ENCODE data around the gene BCL7C. TPM values are rescaled to one million over a fixed set of nuclear protein-coding genes. Genes with fewer than 3 reads are reported as not detected.

Gene BCL7C
- total RNA-seq, 2 experiments from 2014 or later = 25.6 to 25.7 TPM

DNA sequence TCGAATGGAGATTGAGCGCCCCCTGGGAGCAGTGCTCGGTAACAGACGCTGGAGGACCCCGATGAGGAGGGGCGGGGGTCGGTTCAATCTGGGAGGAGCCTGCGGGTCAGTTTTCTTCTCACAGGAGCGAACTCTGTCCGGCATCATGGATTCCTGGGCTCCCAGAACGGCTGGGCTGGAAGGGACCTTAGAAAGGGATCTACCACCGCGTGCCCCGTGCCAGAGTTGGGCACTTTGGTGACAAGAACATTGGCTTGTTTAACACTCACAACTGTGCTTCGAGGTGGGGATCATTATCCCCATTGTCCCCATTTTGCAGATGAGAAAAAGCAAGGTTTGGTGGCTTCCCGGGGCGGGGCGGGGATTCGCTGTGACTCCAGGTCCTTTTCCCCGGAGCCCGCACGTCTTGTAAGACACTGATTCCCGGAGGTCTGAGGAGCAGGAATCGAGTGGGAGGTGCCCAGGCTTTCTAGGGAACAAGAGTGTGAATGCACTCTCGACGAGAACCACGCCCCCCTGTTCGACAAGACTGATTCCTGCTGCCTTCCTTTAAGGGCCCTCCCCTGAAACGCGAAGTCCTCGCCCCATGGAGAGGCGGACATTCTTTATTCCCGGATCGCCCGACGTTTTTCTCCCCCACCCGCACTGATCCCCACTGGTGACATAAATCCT, 28.0 kb upstream of the BCL7C start:
- POLR2A ChIA-PET = interaction anchor here (1.4 kb wide), 1 partner anchor 20 kb away, joined by 3 read pairs; no protein-coding TSS in a partner anchor
- H3K4me1 Mint-ChIP-seq (ENCODE audit: low read depth) = peaks cover 7% of the 10 kb centered on the region
- intact Hi-C loops (cut with micrococcal nuclease) = loop anchor here (1.0 to 10.0 kb wide), 15 partner anchors 20 to 947 kb away; partner anchors contain the start of genes ARMC5, CFAP119, FBRS and MYL11
- no peaks in the 10 kb centered on the region for H3K9me3 Mint-ChIP-seq
- peak overlapping the region; percentile 100 for H3K27ac Mint-ChIP-seq
- peak overlapping the region; percentile 99 for H3K4me3 Mint-ChIP-seq
- H3K36me3 Mint-ChIP-seq = peaks cover 3% of the 10 kb centered on the region
- CTCF ChIA-PET = interaction anchor here (0.7 to 2.6 kb wide), 4 partner anchors 20 to 107 kb away, joined by 5 to 26 read pairs (median 14); no protein-coding TSS in a partner anchor
- DNase-seq = peak; percentile 92
- H3K27me3 Mint-ChIP-seq = no peaks in the 10 kb centered on the region

DNA sequence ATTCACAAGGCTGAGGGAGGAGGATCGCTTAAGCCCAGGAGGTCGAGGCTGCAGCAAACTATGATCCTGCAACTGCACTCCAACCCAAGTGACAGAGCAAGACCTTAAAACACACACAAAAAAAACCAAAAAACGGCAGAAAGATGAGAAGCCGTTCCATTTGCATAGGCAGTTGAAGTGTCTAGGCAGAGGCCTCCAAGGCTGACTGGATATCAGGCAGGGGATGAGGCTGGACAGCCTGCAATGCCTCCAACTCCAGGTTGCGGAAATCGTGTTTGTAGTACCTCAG, 27.5 kb upstream of the BCL7C start:
- Mint-ChIP-seq H3K27ac (peak overlapping the region; percentile 100), H3K9me3 (no peaks in the 10 kb centered on the region), H3K27me3 (no peaks in the 10 kb centered on the region), H3K4me1 (ENCODE audit: low read depth) (peaks cover 7% of the 10 kb centered on the region), H3K4me3 (peak overlapping the region; percentile 99), H3K36me3 (peaks cover 3% of the 10 kb centered on the region)
- ChIA-PET CTCF (interaction anchor here (2.6 kb wide), 1 partner anchor 76 kb away, joined by 26 read pairs; no protein-coding TSS in a partner anchor), POLR2A (interaction anchor here (1.4 kb wide), 1 partner anchor 20 kb away, joined by 3 read pairs; no protein-coding TSS in a partner anchor)
- no peak for DNase-seq
- intact Hi-C loops (cut with micrococcal nuclease) = loop anchor here (1.0 to 10.0 kb wide), 2 partner anchors 77 to 547 kb away; partner anchors contain the start of genes MYL11 and TBC1D10B

DNA sequence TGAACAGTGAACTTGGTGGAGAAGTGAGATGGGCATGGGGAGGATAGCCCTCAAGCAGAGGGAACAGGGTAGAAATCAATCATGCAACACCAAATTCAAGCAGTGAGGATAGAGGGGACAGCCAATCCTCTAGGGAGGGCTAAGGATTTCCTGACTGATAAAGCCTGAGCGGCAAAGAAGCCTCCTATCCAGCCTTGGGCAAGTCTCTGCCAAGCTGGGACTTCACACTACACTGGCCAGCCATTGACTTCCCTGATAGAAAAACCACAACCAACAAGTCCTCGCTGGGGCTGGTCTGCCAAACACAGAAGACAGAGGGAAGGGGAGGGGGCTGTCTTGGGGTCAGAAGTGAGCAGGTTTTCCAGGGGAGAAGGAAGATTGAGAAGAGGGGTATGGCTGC, 27.0 kb upstream of the BCL7C start:
- ChIA-PET CTCF (interaction anchor here (2.6 kb wide), 1 partner anchor 75 kb away, joined by 26 read pairs; no protein-coding TSS in a partner anchor), POLR2A (no interaction called here)
- H3K27me3 Mint-ChIP-seq = no peaks in the 10 kb centered on the region
- no peak overlapping the region for H3K27ac Mint-ChIP-seq
- H3K9me3 Mint-ChIP-seq = no peaks in the 10 kb centered on the region
- H3K4me1 Mint-ChIP-seq (ENCODE audit: low read depth) = peaks cover 4% of the 10 kb centered on the region
- intact Hi-C loops (cut with micrococcal nuclease) = loop anchor here (1.0 to 10.0 kb wide), 2 partner anchors 77 to 546 kb away; partner anchors contain the start of genes MYL11 and TBC1D10B
- no peak overlapping the region for H3K4me3 Mint-ChIP-seq
- no peak for DNase-seq
- H3K36me3 Mint-ChIP-seq = peaks cover under 1% of the 10 kb centered on the region

DNA sequence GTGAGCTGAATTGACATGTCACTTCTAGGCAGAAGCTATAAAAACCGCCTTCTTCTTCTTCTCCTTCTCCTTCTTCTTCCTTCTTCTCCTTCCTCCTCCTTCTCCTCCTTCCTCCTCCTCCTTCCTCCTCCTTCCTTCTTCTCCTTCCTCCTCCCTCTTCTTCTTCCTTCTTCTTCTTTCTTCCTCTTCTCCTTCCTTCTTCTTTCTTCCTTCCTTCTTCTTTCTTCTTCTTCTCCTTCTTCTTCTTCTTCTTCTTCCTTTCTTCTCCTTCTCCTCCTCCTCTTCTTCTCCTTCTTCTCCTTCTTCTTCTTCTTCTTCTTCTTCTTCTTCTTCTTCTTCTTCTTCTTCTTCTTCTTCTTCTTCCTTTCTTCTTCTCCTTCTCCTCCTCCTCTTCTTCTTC, 24.7 kb upstream of the BCL7C start:
- Mint-ChIP-seq H3K27ac (no peak overlapping the region), H3K27me3 (no peaks in the 10 kb centered on the region)
- POLR2A ChIA-PET = interaction anchor here (0.6 kb wide), 1 partner anchor 107 kb away, joined by 3 read pairs; no protein-coding TSS in a partner anchor

DNA sequence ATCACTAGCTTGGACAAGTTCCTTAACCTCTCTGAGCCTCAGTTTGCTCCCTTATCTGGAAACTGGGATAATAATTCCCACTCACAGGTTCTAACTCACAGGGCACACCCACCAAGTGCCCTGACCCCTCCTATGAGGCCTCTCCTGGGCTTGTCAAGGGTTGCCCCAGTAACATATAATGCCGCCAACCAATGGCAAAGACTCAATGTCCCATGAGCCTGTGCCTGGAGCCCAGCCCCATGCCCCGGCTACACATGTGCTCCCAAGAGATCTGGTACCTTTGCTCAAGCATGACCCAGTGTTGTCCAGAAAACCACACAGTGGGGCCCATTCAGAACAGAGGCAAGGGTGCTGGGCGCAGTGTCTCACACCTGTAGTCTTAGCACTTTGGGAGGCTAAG, 21.0 kb upstream of the BCL7C start:
- intact Hi-C loops (cut with micrococcal nuclease) = no loop called here
- no peaks in the 10 kb centered on the region for H3K27me3 Mint-ChIP-seq
- H3K4me3 Mint-ChIP-seq = no peak overlapping the region
- ChIA-PET CTCF (interaction anchor here (0.6 to 3.3 kb wide), 3 partner anchors 13 to 70 kb away, joined by 4 to 16 read pairs (median 6); no protein-coding TSS in a partner anchor), POLR2A (no interaction called here)
- no peak for DNase-seq
- H3K36me3 Mint-ChIP-seq = no peaks in the 10 kb centered on the region
- no peaks in the 10 kb centered on the region for H3K9me3 Mint-ChIP-seq
- H3K4me1 Mint-ChIP-seq (ENCODE audit: low read depth) = no peaks in the 10 kb centered on the region
- H3K27ac Mint-ChIP-seq = no peak overlapping the region

More for the DNA sequence above, 24.7 kb upstream of the BCL7C start:
- no peak overlapping the region for H3K4me3 Mint-ChIP-seq
- no peaks in the 10 kb centered on the region for H3K36me3 Mint-ChIP-seq
- H3K4me1 Mint-ChIP-seq (ENCODE audit: low read depth) = no peaks in the 10 kb centered on the region
- H3K9me3 Mint-ChIP-seq = no peaks in the 10 kb centered on the region
- intact Hi-C loops (cut with micrococcal nuclease) = no loop called here
- CTCF ChIA-PET = interaction anchor here (0.6 to 3.0 kb wide), 6 partner anchors 17 to 252 kb away, joined by 3 to 18 read pairs (median 3); no protein-coding TSS in a partner anchor
- DNase-seq = no peak

DNA sequence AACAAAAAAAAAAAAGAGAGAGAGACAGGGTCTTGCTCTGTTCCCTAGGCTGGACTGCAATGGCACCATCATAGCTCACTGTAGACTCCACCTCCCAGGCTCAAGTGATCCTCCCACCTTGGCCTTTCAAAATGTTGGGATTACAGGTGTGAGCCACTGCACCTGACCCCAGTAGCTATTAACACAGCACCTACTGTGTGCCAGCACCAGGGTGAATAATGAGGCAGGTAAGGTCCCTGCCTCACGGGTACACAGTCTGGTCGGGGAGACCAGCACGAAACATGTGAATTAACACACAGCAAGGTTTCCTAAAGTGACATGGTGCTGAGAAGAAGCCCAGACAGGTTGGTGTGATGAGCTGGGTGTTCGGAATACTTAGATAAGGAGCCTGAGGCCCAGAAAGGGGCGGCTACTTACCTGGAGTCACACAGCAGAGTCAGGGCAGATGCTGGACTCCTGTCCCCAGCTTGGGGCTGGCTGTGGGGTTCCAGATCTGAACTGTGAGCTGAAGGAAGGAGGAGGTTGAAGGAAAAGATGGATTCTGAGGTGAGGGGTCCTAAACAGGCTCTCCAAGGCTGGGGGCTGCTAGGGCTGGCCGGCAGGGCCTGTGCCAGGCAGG, 19.0 kb upstream of the BCL7C start:
- POLR2A ChIA-PET = no interaction called here
- no peak overlapping the region for H3K27ac Mint-ChIP-seq
- CTCF ChIA-PET = interaction anchor here (2.1 to 3.3 kb wide), 2 partner anchors 11 to 68 kb away, joined by 7 to 16 read pairs; no protein-coding TSS in a partner anchor
- intact Hi-C loops (cut with micrococcal nuclease) = no loop called here
- H3K27me3 Mint-ChIP-seq = no peaks in the 10 kb centered on the region
- H3K4me1 Mint-ChIP-seq (ENCODE audit: low read depth) = peaks cover 1% of the 10 kb centered on the region
- no peaks in the 10 kb centered on the region for H3K36me3 Mint-ChIP-seq
- H3K4me3 Mint-ChIP-seq = no peak overlapping the region
- H3K9me3 Mint-ChIP-seq = no peaks in the 10 kb centered on the region
- no peak for DNase-seq

DNA sequence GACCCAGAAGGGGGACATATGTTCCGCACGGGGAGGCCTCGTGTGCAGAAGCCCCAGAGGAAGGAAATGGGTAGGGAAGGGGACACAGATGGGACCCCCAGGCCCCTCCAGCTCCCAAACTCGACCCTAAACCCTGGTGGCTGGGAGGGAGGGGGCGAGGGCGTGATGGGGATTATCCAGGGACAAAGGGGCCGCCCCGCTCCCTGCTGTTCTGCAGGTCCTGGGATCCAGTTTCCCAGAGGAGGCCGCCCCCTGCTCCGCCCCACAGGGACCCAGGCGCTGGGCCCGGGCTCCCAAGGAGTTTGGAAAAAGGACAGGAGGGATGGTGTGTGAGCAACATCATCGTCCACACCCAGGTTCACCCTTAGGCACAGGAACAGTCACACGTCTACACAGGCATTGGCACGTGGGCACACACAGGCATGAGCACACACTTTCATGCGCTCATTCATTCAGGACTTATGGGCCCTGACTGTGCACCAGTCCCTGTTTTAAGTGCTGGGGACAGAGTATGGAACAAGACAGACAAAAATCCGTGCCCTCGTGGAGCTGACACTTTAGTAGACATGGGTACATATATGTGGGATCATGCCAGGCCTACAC, 16.7 kb upstream of the BCL7C start:
- intact Hi-C loops (cut with micrococcal nuclease) = no loop called here
- H3K4me1 Mint-ChIP-seq (ENCODE audit: low read depth) = peaks cover 8% of the 10 kb centered on the region
- H3K9me3 Mint-ChIP-seq = no peaks in the 10 kb centered on the region
- no peaks in the 10 kb centered on the region for H3K27me3 Mint-ChIP-seq
- no peak overlapping the region for H3K4me3 Mint-ChIP-seq
- no peak for DNase-seq
- no peak overlapping the region for H3K27ac Mint-ChIP-seq
- CTCF ChIA-PET = interaction anchor here (0.9 to 1.9 kb wide), 2 partner anchors 31 to 65 kb away, joined by 3 to 5 read pairs; no protein-coding TSS in a partner anchor
- POLR2A ChIA-PET = no interaction called here
- H3K36me3 Mint-ChIP-seq = no peaks in the 10 kb centered on the region

DNA sequence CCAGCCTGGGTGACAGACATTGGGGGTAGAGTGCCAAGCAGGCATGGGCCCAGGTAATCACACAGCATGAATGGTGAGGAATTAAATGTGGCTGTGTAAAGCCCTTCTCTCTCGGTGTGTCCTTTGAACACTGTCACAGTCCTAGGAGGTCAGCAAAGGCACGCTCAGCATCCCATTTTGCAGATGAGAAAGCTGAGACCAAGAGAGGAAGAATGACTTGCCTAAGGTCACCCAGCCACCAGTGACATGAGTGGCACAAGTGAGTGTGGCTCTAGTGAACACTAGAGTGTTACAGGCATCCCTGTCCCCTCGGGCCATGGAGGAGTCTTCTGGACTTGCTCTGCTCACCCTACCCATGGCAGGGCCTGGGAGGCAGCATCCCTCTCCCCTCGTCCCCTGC, 13.2 kb upstream of the BCL7C start:
- intact Hi-C loops (cut with micrococcal nuclease) = no loop called here
- no peak for DNase-seq
- ChIA-PET POLR2A (no interaction called here), CTCF (interaction anchor here (1.3 to 2.6 kb wide), 2 partner anchors 47 to 62 kb away, joined by 5 to 12 read pairs; no protein-coding TSS in a partner anchor)
- H3K4me3 Mint-ChIP-seq = no peak overlapping the region
- no peaks in the 10 kb centered on the region for H3K27me3 Mint-ChIP-seq
- H3K36me3 Mint-ChIP-seq = no peaks in the 10 kb centered on the region
- peaks cover 21% of the 10 kb centered on the region for H3K4me1 Mint-ChIP-seq (ENCODE audit: low read depth)
- H3K9me3 Mint-ChIP-seq = no peaks in the 10 kb centered on the region
- no peak overlapping the region for H3K27ac Mint-ChIP-seq

DNA sequence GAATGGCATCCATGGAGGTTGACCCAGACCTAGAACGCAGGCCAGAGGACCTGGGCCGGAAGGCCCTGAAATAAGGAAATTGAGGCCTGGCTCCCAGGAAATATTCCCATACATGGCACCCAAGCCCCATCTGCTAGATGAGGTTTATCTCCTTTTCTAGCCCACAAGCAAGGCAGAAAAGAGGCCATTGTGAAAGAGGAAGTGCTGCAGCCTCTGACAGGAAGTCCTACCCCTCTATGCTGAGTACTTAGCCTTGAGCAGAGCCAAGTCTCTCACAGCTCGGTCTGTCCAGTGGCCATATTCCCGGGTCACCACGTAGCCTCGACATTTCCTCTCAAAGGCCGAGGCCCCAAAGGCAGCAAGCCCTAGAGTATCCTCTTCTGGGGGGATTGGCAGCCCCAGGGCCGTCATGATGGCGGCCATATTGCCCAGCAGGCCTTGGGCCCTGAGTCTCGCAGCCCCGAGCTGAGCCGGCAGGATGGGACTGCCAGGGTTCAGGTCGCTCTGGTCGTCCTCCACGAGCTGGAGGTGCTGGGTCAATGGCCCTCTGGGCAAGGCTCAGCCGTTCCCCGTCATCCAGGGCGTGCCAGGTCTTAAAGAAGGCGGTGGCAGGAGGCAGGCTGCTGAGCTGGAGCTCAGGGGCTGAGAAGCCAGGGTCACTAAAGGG, 10.4 kb upstream of the BCL7C start:
- peaks cover 32% of the 10 kb centered on the region for H3K4me1 Mint-ChIP-seq (ENCODE audit: low read depth)
- H3K9me3 Mint-ChIP-seq = no peaks in the 10 kb centered on the region
- H3K27me3 Mint-ChIP-seq = no peaks in the 10 kb centered on the region
- ChIA-PET POLR2A (no interaction called here), CTCF (interaction anchor here (2.1 kb wide), 1 partner anchor 59 kb away, joined by 11 read pairs; no protein-coding TSS in a partner anchor)
- no peak overlapping the region for H3K4me3 Mint-ChIP-seq
- H3K27ac Mint-ChIP-seq = peak overlapping the region; percentile 95
- intact Hi-C loops (cut with micrococcal nuclease) = no loop called here
- DNase-seq = no peak
- no peaks in the 10 kb centered on the region for H3K36me3 Mint-ChIP-seq

DNA sequence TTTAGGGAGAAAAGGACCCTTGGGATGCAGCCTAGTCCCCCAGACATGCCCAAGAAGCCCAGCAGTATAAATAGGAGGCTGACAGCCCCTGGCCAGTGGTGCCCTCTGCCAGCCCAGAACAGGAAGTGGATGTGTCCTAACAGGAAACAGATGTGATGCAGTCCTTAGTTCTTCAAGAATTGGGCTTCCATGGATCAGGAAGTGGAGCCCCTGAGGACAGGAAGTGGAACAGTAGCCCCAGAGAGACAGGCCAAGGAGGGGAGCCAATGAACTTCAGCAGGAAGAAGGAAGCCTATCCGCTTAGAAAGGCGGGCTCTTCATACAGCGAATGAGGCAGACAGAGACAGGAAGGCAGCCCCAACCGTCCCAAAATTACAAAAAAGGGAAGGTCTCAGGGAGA, 9.7 kb upstream of the BCL7C start:
- Mint-ChIP-seq H3K27me3 (no peaks in the 10 kb centered on the region), H3K36me3 (no peaks in the 10 kb centered on the region), H3K27ac (peak overlapping the region; percentile 95), H3K4me3 (no peak overlapping the region), H3K4me1 (ENCODE audit: low read depth) (peaks cover 32% of the 10 kb centered on the region), H3K9me3 (no peaks in the 10 kb centered on the region)
- DNase-seq = no peak
- intact Hi-C loops (cut with micrococcal nuclease) = loop anchor here (2.0 kb wide), 2 partner anchors 29 to 59 kb away; no protein-coding TSS in a partner anchor
- CTCF ChIA-PET = interaction anchor here (1.6 to 4.8 kb wide), 6 partner anchors 11 to 98 kb away, joined by 4 to 164 read pairs (median 8); partner anchors contain the start of gene BCL7C
- POLR2A ChIA-PET = no interaction called here

DNA sequence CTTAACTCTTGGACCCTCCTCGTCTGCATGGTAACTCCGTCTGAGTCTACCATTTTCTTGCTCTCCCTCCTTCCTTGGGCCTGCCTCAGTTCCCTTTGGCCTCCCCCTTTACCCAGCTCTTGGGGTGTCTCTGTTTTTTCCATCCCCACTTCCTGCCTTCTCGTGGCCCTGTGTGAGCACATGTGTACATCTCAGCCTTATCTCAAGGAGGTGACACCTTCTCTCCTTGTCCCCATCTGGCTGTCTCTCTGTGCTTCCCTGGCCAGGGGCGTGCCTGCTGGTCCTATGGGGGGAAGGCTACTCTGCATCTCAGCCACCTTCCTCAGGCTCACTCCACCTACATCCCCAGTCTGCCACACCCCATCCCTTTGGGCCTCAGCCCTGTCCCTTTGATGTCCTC, 9.1 kb upstream of the BCL7C start:
- H3K27me3 Mint-ChIP-seq = no peaks in the 10 kb centered on the region
- no peaks in the 10 kb centered on the region for H3K9me3 Mint-ChIP-seq
- H3K36me3 Mint-ChIP-seq = no peaks in the 10 kb centered on the region
- ChIA-PET CTCF (interaction anchor here (0.7 to 4.8 kb wide), 20 partner anchors 11 to 155 kb away, joined by 3 to 164 read pairs (median 5); partner anchors contain the start of genes BCL7C and PHKG2), POLR2A (interaction anchor here (1.7 kb wide), 2 partner anchors 58 to 61 kb away, joined by 5 to 9 read pairs; no protein-coding TSS in a partner anchor)
- peaks cover 32% of the 10 kb centered on the region for H3K4me1 Mint-ChIP-seq (ENCODE audit: low read depth)
- DNase-seq = peak; percentile 40
- intact Hi-C loops (cut with micrococcal nuclease) = loop anchor here (2.0 kb wide), 2 partner anchors 28 to 58 kb away; no protein-coding TSS in a partner anchor
- peak overlapping the region; percentile 95 for H3K27ac Mint-ChIP-seq
- peak overlapping the region; percentile 93 for H3K4me3 Mint-ChIP-seq
